HepG2 (cell line): Measurements from ENCODE around the gene KDM3B.

Experiments
- CERS6 ChIP-seq: sonication (generic); formaldehyde crosslinking; IDR thresholded peaks from 2 replicates; pipeline ENCODE4 v1.5.0; 2020; ENCODE audit warnings: missing genetic modification reagents
- CTCF ChIP-seq: sonication (generic); formaldehyde crosslinking; IDR thresholded peaks from 2 replicates; pipeline ENCODE4 v1.5.0; 2020; ENCODE audit warnings: mild to moderate bottlenecking, missing genetic modification reagents, moderate library complexity
- HMGXB4 ChIP-seq, 2 experiments: sonication (generic) in 1 of 2; formaldehyde crosslinking in 1 of 2; IDR thresholded peaks; 2 replicates each; pipeline versions ENCODE4 v1.4.0 to v1.6.1; 2018 to 2020; ENCODE audit warnings: missing genetic modification reagents in 2 of 2, borderline replicate concordance in 1 of 2, low read depth in 1 of 2, mild to moderate bottlenecking in 1 of 2, missing biosample characterization in 1 of 2
- HNRNPK ChIP-seq: fragments of 200-400 bp; formaldehyde crosslinking; IDR thresholded peaks from 2 replicates; pipeline ENCODE4 v1.6.1; 2018; ENCODE audit warnings: low read length, low read depth, moderate library complexity, mild to moderate bottlenecking; ENCODE audit not compliant: poor library complexity, severe bottlenecking
- JUN ChIP-seq: sonication (generic); formaldehyde crosslinking; IDR thresholded peaks from 2 replicates; pipeline ENCODE4 v1.4.0; 2020; ENCODE audit warnings: mild to moderate bottlenecking, missing genetic modification reagents
- KDM1A ChIP-seq: IDR thresholded peaks from 2 replicates; pipeline ENCODE4 v1.6.1; 2016; ENCODE audit warnings: missing compliant biosample characterization
- POLR2A ChIP-seq, 2 experiments: IDR thresholded peaks; 2 replicates each; pipeline ENCODE4 v1.6.1; 2011; ENCODE audit warnings: low read depth in 2 of 2, low read length in 2 of 2, mild to moderate bottlenecking in 1 of 2, moderate library complexity in 1 of 2; ENCODE audit not compliant: insufficient read depth in 1 of 2
- ZBTB1 ChIP-seq: sonication (generic); formaldehyde crosslinking; IDR thresholded peaks from 2 replicates; pipeline ENCODE4 v1.4.0; 2020; ENCODE audit warnings: missing genetic modification reagents, borderline replicate concordance
- ZNF720 ChIP-seq: sonication (generic); formaldehyde crosslinking; IDR thresholded peaks from 2 replicates; pipeline ENCODE4 v1.4.0; 2020; ENCODE audit warnings: missing genetic modification reagents
- TF ChIP-seq, protein P1 (sequence below): IDR thresholded peaks from 2 replicates; pipeline ENCODE4 v1.6.1; 2016

GRCh38 chr5:138465261-138466124, 113.0 kb downstream of the KDM3B start, which contains the start of gene EGR1:
- TF ChIP-seq CERS6 (CRISPR knock-in tag) (no peak), CTCF (CRISPR knock-in tag) (no peak), HMGXB4 (CRISPR knock-in tag; IDR thresholded peaks at IDR 0.05; ENCODE audit: borderline replicate concordance in 1 of 2, low read depth in 1 of 2) (no peak), KDM1A (CRISPR knock-in tag) (no peak), POLR2A (IDR thresholded peaks at IDR 0.05; ENCODE audit: insufficient read depth in 1 of 2, low read depth in 2 of 2, low read length in 2 of 2) (peak in 1 of 2 experiments; percentile 83; a peak in 2 of 4 replicates), HNRNPK (no peak), ZNF720 (CRISPR knock-in tag) (no peak), ZBTB1 (CRISPR knock-in tag) (no peak), JUN (CRISPR knock-in tag) (no peak)
- TF ChIP-seq, protein P1, sequence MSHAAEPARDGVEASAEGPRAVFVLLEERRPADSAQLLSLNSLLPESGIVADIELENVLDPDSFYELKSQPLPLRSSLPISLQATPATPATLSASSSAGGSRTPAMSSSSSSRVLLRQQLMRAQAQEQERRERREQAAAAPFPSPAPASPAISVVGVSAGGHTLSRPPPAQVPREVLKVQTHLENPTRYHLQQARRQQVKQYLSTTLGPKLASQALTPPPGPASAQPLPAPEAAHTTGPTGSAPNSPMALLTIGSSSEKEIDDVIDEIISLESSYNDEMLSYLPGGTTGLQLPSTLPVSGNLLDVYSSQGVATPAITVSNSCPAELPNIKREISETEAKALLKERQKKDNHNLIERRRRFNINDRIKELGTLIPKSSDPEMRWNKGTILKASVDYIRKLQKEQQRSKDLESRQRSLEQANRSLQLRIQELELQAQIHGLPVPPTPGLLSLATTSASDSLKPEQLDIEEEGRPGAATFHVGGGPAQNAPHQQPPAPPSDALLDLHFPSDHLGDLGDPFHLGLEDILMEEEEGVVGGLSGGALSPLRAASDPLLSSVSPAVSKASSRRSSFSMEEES (CRISPR knock-in tag), result no peak; the same call in 1 of the 2 replicates
